SK-N-SH (cell line): Measurements from ENCODE around the gene PSME1. TPM values are rescaled to one million over a fixed set of nuclear protein-coding genes. Genes with fewer than 3 reads are reported as not detected.

Experiments
- CTCF ChIA-PET: fragments of 300-600, 350-600 bp; formaldehyde crosslinking; extraction: SDS; loops from one replicate; lab custom pipeline; 2021; lab: Yijun Ruan, JAX
- POLR2A ChIA-PET: fragments of 350-600 bp; sonication (Branson Sonifier 250); formaldehyde crosslinking; extraction: SDS; loops from one replicate; lab custom pipeline; 2020; ENCODE audit warnings: antibody characterized with exemption, inconsistent platforms; lab: Yijun Ruan, JAX
- DNase-seq: peaks from one replicate; pipeline ENCODE4 v3.0.0; 2012
- H2AFZ ChIP-seq: fragments of 200-600 bp; sonication (generic); 2 replicates; pipeline ENCODE4 v1.8.1; 2016; ENCODE audit warnings: antibody characterized with exemption, mild to moderate bottlenecking, low read depth
- H3F3A ChIP-seq: fragments of 200-600 bp; sonication (generic); replicated peaks from 2 replicates; pipeline ENCODE3; 2016; ENCODE audit warnings: antibody characterized with exemption, mild to moderate bottlenecking; ENCODE audit not compliant: insufficient read depth
- H3K27ac ChIP-seq, 2 experiments: fragments of 200-500 bp in 1 of 2; fragments of 200-600 bp in 1 of 2; sonication (Bioruptor generic) in 1 of 2; sonication (generic), shearing (Covaris generic) in 1 of 2; 2 replicates each; pipeline versions ENCODE4 v1.5.1 to v1.6.1; 2014 to 2016; ENCODE audit warnings: low read depth in 2 of 2, inconsistent platforms in 1 of 2, low read length in 1 of 2, mild to moderate bottlenecking in 1 of 2, mixed read lengths in 1 of 2
- H3K27me3 ChIP-seq: fragments of 200-600 bp; sonication (generic), shearing (Covaris generic); 2 replicates; pipeline ENCODE4 v1.6.1; 2016; ENCODE audit warnings: mixed run types; ENCODE audit not compliant: insufficient read depth
- H3K36me3 ChIP-seq, 2 experiments: fragments of 200-500 bp in 1 of 2; fragments of 200-600 bp in 1 of 2; sonication (Bioruptor generic) in 1 of 2; sonication (generic) in 1 of 2; replicated peaks in 1 of 2; 2 replicates each; pipeline versions ENCODE3 to v1.5.1; 2014 to 2016; ENCODE audit warnings: low read length in 1 of 2, mild to moderate bottlenecking in 1 of 2; ENCODE audit not compliant: insufficient read depth in 2 of 2, control insufficient read depth in 1 of 2
- H3K4me1 ChIP-seq, 2 experiments: fragments of 200-500 bp in 1 of 2; fragments of 200-600 bp in 1 of 2; sonication (Bioruptor generic) in 1 of 2; sonication (generic), shearing (Covaris generic) in 1 of 2; 2 replicates each; pipeline versions ENCODE4 v1.5.1 to v1.6.1; 2014 to 2016; ENCODE audit warnings: low read depth in 1 of 2, low read length in 1 of 2, mixed run types in 1 of 2; ENCODE audit not compliant: insufficient read depth in 2 of 2, control insufficient read depth in 1 of 2
- H3K4me2 ChIP-seq: fragments of 200-600 bp; sonication (generic), shearing (Covaris generic); 2 replicates; pipeline ENCODE4 v1.6.1; 2017; ENCODE audit warnings: mixed run types
- H3K4me3 ChIP-seq, 2 experiments: fragments of 200-500 bp in 1 of 2; fragments of 200-600 bp in 1 of 2; sonication (Bioruptor generic) in 1 of 2; sonication (generic), shearing (Covaris generic) in 1 of 2; 2 replicates each; pipeline versions ENCODE4 v1.5.1 to v1.8.1; 2014 to 2016; ENCODE audit warnings: low read depth in 2 of 2, inconsistent platforms in 1 of 2, low read length in 1 of 2, mild to moderate bottlenecking in 1 of 2, mixed read lengths in 1 of 2, moderate library complexity in 1 of 2
- H3K79me2 ChIP-seq: fragments of 200-600 bp; sonication (generic); 2 replicates; pipeline ENCODE4 v1.8.1; 2017; ENCODE audit warnings: mild to moderate bottlenecking; ENCODE audit not compliant: insufficient read depth
- H3K9ac ChIP-seq: fragments of 200-600 bp; sonication (generic); 2 replicates; pipeline ENCODE4 v1.6.1; 2017; ENCODE audit warnings: mixed run types
- H3K9me2 ChIP-seq: fragments of 200-600 bp; sonication (generic); 2 replicates; pipeline ENCODE4 v1.6.1; 2017; ENCODE audit warnings: mixed run types
- H3K9me3 ChIP-seq: fragments of 200-600 bp; sonication (generic); 2 replicates; pipeline ENCODE4 v1.6.1; 2017; ENCODE audit warnings: mixed run types, mild to moderate bottlenecking, moderate library complexity
- H4K20me1 ChIP-seq: fragments of 200-600 bp; sonication (generic); 2 replicates; pipeline ENCODE4 v1.6.1; 2017; ENCODE audit warnings: mild to moderate bottlenecking, mixed run types; ENCODE audit not compliant: insufficient read depth
- CHD2 ChIP-seq: fragments of 150-350 bp; IDR thresholded peaks from 2 replicates; pipeline ENCODE4 v1.6.1; 2018; ENCODE audit warnings: low read length; ENCODE audit not compliant: partially characterized antibody
- ELF1 ChIP-seq: IDR thresholded peaks from 2 replicates; pipeline ENCODE4 v1.4.0; 2012
- FOSL2 ChIP-seq: IDR thresholded peaks from 2 replicates; pipeline ENCODE4 v1.4.0; 2012; ENCODE audit warnings: low read depth, mild to moderate bottlenecking, moderate library complexity, borderline replicate concordance
- FOXJ3 ChIP-seq: sonication (generic); formaldehyde crosslinking; IDR thresholded peaks from 2 replicates; pipeline ENCODE4 v1.5.1; 2020; ENCODE audit warnings: mild to moderate bottlenecking, missing genetic modification reagents
- GABPA ChIP-seq: IDR thresholded peaks from 2 replicates; pipeline ENCODE4 v1.4.0; 2012; ENCODE audit warnings: low read depth, mild to moderate bottlenecking
- MEF2A ChIP-seq: IDR thresholded peaks from 2 replicates; pipeline ENCODE4 v1.4.0; 2012; ENCODE audit warnings: low read depth, borderline replicate concordance
- NFIC ChIP-seq: IDR thresholded peaks from 2 replicates; pipeline ENCODE4 v1.4.0; 2012; ENCODE audit warnings: borderline replicate concordance
- NRF1 ChIP-seq: IDR thresholded peaks from 2 replicates; pipeline ENCODE4 v1.6.1; 2012; ENCODE audit warnings: low read depth, mild to moderate bottlenecking, low read length
- POLR2AphosphoS5 ChIP-seq: IDR thresholded peaks from 2 replicates; pipeline ENCODE4 v1.6.1; 2012; ENCODE audit warnings: low read depth, low read length
- RXRA ChIP-seq: IDR thresholded peaks from 2 replicates; pipeline ENCODE4 v1.4.0; 2012; ENCODE audit warnings: low read depth, mild to moderate bottlenecking, borderline replicate concordance
- SIN3A ChIP-seq: IDR thresholded peaks from 2 replicates; pipeline ENCODE4 v1.6.1; 2012; ENCODE audit warnings: low read depth, mild to moderate bottlenecking, low read length, moderate library complexity, borderline replicate concordance
- SMC3 ChIP-seq: IDR thresholded peaks from 2 replicates; pipeline ENCODE4 v1.6.1; 2012; ENCODE audit warnings: low read depth, low read length, improper control_type of control experiment
- YY1 ChIP-seq: IDR thresholded peaks from 2 replicates; pipeline ENCODE4 v1.4.0; 2012; ENCODE audit warnings: low read depth, mild to moderate bottlenecking
- WGBS: methylation state at CpG from one replicate; pipeline ENCODE4 v1.1.6; 2017; ENCODE audit warnings: low lambda C conversion rate; 5-methylcytosine and 5-hydroxymethylcytosine counted together
- polyA plus RNA-seq, 3 experiments: library from polyadenylated mRNA; depleted of rRNA; stranded (reverse); fragments of >200 nt; gene quantifications; 2 replicates each; pipeline ENCODE4 v1.2.3, GENCODE V29; 2012
- TF ChIP-seq, protein P1 (sequence below): IDR thresholded peaks from 2 replicates; pipeline ENCODE4 v1.4.0; 2012; ENCODE audit warnings: low read depth, borderline replicate concordance
- TF ChIP-seq, protein P2 (sequence below): fragments of 200-600 bp; sonication (generic); IDR thresholded peaks from 2 replicates; pipeline ENCODE4 v1.6.1; 2017; ENCODE audit warnings: antibody characterized with exemption, mild to moderate bottlenecking, moderate library complexity
- TF ChIP-seq, protein P3 (sequence below): IDR thresholded peaks from 2 replicates; pipeline ENCODE4 v1.4.0; 2012; ENCODE audit warnings: low read depth
- TF ChIP-seq, protein P4 (sequence below): fragments of 150-350 bp; IDR thresholded peaks from 2 replicates; pipeline ENCODE4 v1.6.1; 2016; ENCODE audit warnings: mild to moderate bottlenecking, low read depth, low read length
- TF ChIP-seq, protein P5 (sequence below): IDR thresholded peaks from 2 replicates; pipeline ENCODE4; 2012
- TF ChIP-seq, protein P6 (sequence below): IDR thresholded peaks from 2 replicates; pipeline ENCODE4 v1.6.1; 2012; ENCODE audit warnings: mild to moderate bottlenecking, low read depth, low read length, moderate library complexity

Gene PSME1
- polyA plus RNA-seq, 1 of the 3 experiments (the other 2 are of a cell fraction): 287 TPM

DNA sequence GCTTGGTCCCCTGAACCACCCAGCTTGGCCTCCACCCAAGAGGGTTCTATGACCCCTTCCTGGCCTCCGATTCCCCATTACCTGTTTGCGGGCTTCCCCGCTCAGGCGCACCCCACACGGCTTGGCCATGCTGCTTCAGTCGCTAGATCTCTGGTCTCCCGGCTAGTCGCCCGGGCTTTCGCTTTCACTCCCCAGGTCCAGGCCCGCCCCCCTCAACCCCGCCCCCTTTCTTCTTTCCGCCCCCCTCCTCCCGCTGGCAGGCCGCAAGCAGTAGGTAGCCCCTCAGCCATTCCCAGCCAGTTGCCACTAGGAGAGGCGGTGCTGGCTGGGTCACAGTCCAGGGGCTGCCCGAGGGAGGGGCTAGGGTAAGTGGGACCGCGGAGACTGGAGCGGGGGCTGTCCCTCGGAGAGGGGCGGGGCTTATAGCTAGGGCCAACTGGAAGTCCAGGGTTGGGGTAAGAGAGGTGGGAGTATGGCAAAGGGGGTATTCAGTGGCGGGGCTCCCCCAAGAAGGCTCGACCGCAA is 10.5 kb downstream of the PSME1 start, which contains the start of gene PSME2 (continued):
- TF ChIP-seq, protein P1, sequence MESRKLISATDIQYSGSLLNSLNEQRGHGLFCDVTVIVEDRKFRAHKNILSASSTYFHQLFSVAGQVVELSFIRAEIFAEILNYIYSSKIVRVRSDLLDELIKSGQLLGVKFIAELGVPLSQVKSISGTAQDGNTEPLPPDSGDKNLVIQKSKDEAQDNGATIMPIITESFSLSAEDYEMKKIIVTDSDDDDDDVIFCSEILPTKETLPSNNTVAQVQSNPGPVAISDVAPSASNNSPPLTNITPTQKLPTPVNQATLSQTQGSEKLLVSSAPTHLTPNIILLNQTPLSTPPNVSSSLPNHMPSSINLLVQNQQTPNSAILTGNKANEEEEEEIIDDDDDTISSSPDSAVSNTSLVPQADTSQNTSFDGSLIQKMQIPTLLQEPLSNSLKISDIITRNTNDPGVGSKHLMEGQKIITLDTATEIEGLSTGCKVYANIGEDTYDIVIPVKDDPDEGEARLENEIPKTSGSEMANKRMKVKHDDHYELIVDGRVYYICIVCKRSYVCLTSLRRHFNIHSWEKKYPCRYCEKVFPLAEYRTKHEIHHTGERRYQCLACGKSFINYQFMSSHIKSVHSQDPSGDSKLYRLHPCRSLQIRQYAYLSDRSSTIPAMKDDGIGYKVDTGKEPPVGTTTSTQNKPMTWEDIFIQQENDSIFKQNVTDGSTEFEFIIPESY: no peak
- no peak for TF ChIP-seq SMC3
- TF ChIP-seq FOXJ3 (CRISPR knock-in tag): no peak
- TF ChIP-seq YY1: no peak
- TF ChIP-seq NRF1: no peak
- TF ChIP-seq, protein P2, sequence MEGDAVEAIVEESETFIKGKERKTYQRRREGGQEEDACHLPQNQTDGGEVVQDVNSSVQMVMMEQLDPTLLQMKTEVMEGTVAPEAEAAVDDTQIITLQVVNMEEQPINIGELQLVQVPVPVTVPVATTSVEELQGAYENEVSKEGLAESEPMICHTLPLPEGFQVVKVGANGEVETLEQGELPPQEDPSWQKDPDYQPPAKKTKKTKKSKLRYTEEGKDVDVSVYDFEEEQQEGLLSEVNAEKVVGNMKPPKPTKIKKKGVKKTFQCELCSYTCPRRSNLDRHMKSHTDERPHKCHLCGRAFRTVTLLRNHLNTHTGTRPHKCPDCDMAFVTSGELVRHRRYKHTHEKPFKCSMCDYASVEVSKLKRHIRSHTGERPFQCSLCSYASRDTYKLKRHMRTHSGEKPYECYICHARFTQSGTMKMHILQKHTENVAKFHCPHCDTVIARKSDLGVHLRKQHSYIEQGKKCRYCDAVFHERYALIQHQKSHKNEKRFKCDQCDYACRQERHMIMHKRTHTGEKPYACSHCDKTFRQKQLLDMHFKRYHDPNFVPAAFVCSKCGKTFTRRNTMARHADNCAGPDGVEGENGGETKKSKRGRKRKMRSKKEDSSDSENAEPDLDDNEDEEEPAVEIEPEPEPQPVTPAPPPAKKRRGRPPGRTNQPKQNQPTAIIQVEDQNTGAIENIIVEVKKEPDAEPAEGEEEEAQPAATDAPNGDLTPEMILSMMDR: no peak
- no peak for TF ChIP-seq RXRA

DNA sequence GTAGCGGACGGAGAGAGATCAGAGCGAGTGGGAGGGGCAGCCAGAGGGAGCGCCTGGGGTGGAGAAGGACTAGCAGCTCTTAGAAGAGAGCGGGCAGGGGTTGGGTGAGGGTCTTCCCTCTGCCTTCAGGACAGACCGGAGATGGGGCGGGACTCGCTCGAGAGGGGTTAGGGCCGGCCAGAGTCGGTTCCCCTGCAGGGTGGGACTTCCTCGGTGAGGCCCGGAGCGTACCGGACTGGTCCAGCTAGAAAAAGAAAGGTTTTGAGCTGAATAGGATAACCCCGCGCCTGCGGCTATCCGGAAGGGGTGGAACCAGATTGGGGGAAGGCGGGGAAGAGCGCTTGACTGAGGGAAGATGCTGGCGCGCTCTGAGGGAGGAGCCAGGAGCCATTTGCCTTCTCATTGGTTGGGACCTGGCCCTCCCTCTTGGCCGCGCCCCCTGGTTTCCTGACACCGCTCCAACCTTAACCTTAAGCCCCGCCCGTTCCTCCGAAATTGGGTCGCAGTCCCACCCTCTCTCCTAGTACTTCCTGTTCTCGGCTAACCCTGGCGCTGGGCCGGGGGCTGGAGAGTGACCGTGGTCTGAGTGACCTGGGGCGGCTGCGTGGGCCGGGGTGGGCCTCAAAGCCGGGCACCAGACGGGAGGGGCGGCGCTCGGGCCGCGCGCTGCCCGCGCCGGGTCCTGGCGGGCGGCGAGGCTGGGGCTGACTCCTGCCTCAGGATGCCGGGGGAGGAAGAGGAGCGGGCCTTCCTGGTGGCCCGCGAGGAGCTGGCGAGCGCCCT is 11.2 kb downstream of the PSME1 start, which contains the start of gene RNF31:
RNF31 (plus strand) TSS at position 521 of the 783 bp plus-strand sequence; CDS start at position 722, 201 bp downstream.
- H3K9me3 ChIP-seq: no peaks in the 10 kb centered on the region
- peak within 1 kb of the TSS; percentile 92 to 97 for H3K27ac ChIP-seq
- H3K79me2 ChIP-seq: peaks cover 58% of the 10 kb centered on the region
- H2AFZ ChIP-seq: peak within 1 kb of the TSS; percentile 92
- peaks cover 11 to 22% of the 10 kb centered on the region in 2 experiments for H3K4me1 ChIP-seq
- peak; percentile 96 for DNase-seq
- WGBS: 1% methylated on average over 34 of the region's 57 CpGs
- peaks cover 12% of the 10 kb centered on the region for H3F3A ChIP-seq
- H3K4me2 ChIP-seq: peak within 1 kb of the TSS; percentile 83
- peaks cover 29 to 54% of the 10 kb centered on the region in 2 experiments for H3K36me3 ChIP-seq
- H3K4me3 ChIP-seq: peak within 1 kb of the TSS; percentile 93 to 98
- POLR2A ChIA-PET: interaction anchor here (0.7 to 3.9 kb wide), 14 partner anchors 9 to 95 kb away, joined by 3 to 50 read pairs (median 7); partner anchors contain the start of genes CHMP4A, DCAF11, IPO4 and IRF9
- peaks cover 10% of the 10 kb centered on the region; the same call in 1 of the 2 replicates for H4K20me1 ChIP-seq
- no peaks in the 10 kb centered on the region for H3K27me3 ChIP-seq
- H3K9me2 ChIP-seq: no peaks in the 10 kb centered on the region
- CTCF ChIA-PET: interaction anchor here (0.9 to 4.6 kb wide), 7 partner anchors 9 to 89 kb away, joined by 3 to 38 read pairs (median 6); partner anchors contain the start of genes IRF9, PCK2 and PSME1
- peak within 1 kb of the TSS; percentile 79 for H3K9ac ChIP-seq
- TF ChIP-seq, protein P3, sequence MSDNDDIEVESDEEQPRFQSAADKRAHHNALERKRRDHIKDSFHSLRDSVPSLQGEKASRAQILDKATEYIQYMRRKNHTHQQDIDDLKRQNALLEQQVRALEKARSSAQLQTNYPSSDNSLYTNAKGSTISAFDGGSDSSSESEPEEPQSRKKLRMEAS: no peak
- TF ChIP-seq SIN3A (peak; percentile 53; the same call in 1 of the 2 replicates), YY1 (no peak), CHD2 (no peak), ELF1 (peak; percentile 32; the same call in 1 of the 2 replicates), NFIC (no peak), GABPA (peak; percentile 81), NRF1 (no peak), FOSL2 (no peak), POLR2AphosphoS5 (peak; percentile 77), MEF2A (no peak)
- TF ChIP-seq, protein P4, sequence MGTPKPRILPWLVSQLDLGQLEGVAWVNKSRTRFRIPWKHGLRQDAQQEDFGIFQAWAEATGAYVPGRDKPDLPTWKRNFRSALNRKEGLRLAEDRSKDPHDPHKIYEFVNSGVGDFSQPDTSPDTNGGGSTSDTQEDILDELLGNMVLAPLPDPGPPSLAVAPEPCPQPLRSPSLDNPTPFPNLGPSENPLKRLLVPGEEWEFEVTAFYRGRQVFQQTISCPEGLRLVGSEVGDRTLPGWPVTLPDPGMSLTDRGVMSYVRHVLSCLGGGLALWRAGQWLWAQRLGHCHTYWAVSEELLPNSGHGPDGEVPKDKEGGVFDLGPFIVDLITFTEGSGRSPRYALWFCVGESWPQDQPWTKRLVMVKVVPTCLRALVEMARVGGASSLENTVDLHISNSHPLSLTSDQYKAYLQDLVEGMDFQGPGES: no peak
- TF ChIP-seq, protein P5, sequence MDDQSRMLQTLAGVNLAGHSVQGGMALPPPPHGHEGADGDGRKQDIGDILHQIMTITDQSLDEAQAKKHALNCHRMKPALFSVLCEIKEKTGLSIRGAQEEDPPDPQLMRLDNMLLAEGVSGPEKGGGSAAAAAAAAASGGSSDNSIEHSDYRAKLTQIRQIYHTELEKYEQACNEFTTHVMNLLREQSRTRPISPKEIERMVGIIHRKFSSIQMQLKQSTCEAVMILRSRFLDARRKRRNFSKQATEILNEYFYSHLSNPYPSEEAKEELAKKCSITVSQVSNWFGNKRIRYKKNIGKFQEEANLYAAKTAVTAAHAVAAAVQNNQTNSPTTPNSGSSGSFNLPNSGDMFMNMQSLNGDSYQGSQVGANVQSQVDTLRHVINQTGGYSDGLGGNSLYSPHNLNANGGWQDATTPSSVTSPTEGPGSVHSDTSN: 0 out of 2 replicates have a peak, but pooled peaks have one; percentile 35
- TF ChIP-seq, protein P6, sequence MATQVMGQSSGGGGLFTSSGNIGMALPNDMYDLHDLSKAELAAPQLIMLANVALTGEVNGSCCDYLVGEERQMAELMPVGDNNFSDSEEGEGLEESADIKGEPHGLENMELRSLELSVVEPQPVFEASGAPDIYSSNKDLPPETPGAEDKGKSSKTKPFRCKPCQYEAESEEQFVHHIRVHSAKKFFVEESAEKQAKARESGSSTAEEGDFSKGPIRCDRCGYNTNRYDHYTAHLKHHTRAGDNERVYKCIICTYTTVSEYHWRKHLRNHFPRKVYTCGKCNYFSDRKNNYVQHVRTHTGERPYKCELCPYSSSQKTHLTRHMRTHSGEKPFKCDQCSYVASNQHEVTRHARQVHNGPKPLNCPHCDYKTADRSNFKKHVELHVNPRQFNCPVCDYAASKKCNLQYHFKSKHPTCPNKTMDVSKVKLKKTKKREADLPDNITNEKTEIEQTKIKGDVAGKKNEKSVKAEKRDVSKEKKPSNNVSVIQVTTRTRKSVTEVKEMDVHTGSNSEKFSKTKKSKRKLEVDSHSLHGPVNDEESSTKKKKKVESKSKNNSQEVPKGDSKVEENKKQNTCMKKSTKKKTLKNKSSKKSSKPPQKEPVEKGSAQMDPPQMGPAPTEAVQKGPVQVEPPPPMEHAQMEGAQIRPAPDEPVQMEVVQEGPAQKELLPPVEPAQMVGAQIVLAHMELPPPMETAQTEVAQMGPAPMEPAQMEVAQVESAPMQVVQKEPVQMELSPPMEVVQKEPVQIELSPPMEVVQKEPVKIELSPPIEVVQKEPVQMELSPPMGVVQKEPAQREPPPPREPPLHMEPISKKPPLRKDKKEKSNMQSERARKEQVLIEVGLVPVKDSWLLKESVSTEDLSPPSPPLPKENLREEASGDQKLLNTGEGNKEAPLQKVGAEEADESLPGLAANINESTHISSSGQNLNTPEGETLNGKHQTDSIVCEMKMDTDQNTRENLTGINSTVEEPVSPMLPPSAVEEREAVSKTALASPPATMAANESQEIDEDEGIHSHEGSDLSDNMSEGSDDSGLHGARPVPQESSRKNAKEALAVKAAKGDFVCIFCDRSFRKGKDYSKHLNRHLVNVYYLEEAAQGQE: no peak
